MM.1S (cell line): ENCODE measurements around the gene SATB2.

Experiments used
- CTCF ChIP-seq: fragments of 300-600 bp; sonication (generic); IDR thresholded peaks from 2 replicates; pipeline ENCODE4 v1.5.1; 2016; ENCODE audit warnings: antibody characterized with exemption, low read length, mixed read lengths
- EZH2 ChIP-seq: fragments of 300-600 bp; sonication (generic); optimal IDR thresholded peaks from 2 replicates; pipeline ENCODE3; 2017; ENCODE audit warnings: low read depth, mild to moderate bottlenecking, antibody characterized with exemption, low read length, mixed read lengths
- EZH2phosphoT487 ChIP-seq: fragments of 300-600 bp; sonication (generic); IDR thresholded peaks from 2 replicates; pipeline ENCODE4 v1.6.1; 2018; ENCODE audit warnings: antibody characterized with exemption, low read length

GRCh38 chr2:199495147-199495546 is 37.4 kb upstream of the SATB2 start:
- no peak for TF ChIP-seq CTCF
- TF ChIP-seq EZH2phosphoT487, result no peak
- TF ChIP-seq EZH2, result no peak
